SU-DHL-6 (cell line): ENCODE results near the gene S1PR3.

Experiments used
- H2AFZ ChIP-seq: fragments of 200-600 bp; sonication (generic); 2 replicates; pipeline ENCODE4 v1.6.1; 2014; ENCODE audit warnings: low read depth, mild to moderate bottlenecking, moderate library complexity, mixed read lengths, antibody characterized with exemption, low read length; ENCODE audit not compliant: severe bottlenecking
- H3F3A ChIP-seq: fragments of 200-600 bp; shearing (Covaris generic); 2 replicates; pipeline ENCODE4 v1.6.0; 2016; ENCODE audit warnings: antibody characterized with exemption, mild to moderate bottlenecking; ENCODE audit not compliant: insufficient read depth
- H3K27ac ChIP-seq: fragments of 200-600 bp; sonication (generic); 2 replicates; pipeline ENCODE4 v1.5.1; 2016; ENCODE audit warnings: low read depth, mild to moderate bottlenecking, low read length, moderate library complexity, mixed read lengths
- H3K27me3 ChIP-seq: fragments of 200-600 bp; sonication (generic), shearing (Covaris generic); 2 replicates; pipeline ENCODE4 v1.6.0; 2014; ENCODE audit warnings: mild to moderate bottlenecking, low read length
- H3K36me3 ChIP-seq: fragments of 200-600 bp; sonication (generic); 2 replicates; pipeline ENCODE4 v1.6.1; 2014; ENCODE audit warnings: mild to moderate bottlenecking, low read length, mixed read lengths
- H3K4me2 ChIP-seq: fragments of 300-600, 200-600 bp; shearing (Covaris generic), sonication (generic); 2 replicates; pipeline ENCODE4 v1.6.0; 2014; ENCODE audit warnings: low read length, low read depth, mild to moderate bottlenecking; ENCODE audit not compliant: poor library complexity, severe bottlenecking
- H3K4me3 ChIP-seq: fragments of 200-600 bp; sonication (generic); 2 replicates; pipeline ENCODE4 v1.5.1; 2014; ENCODE audit warnings: antibody characterized with exemption, low read length, mild to moderate bottlenecking, mixed read lengths; ENCODE audit not compliant: insufficient read depth, poor library complexity, severe bottlenecking
- H3K79me2 ChIP-seq: fragments of 200-600 bp; sonication (generic); 2 replicates; pipeline ENCODE4 v1.6.1; 2014; ENCODE audit warnings: mild to moderate bottlenecking, low read length, moderate library complexity; ENCODE audit not compliant: insufficient read depth
- H3K9ac ChIP-seq: fragments of 200-600 bp; sonication (generic); 2 replicates; pipeline ENCODE4 v1.7.0; 2014; ENCODE audit warnings: mild to moderate bottlenecking, low read length
- H3K9me2 ChIP-seq: fragments of 200-600 bp; sonication (generic); replicated peaks from 2 replicates; pipeline ENCODE4 v1.6.1; 2014; ENCODE audit warnings: low read length; ENCODE audit not compliant: insufficient read depth
- H3K9me3 ChIP-seq: fragments of 200-600 bp; sonication (generic); 2 replicates; pipeline ENCODE4 v1.6.1; 2014; ENCODE audit warnings: low read length, mixed read lengths; ENCODE audit not compliant: insufficient read depth
- H4K20me1 ChIP-seq: fragments of 200-600 bp; sonication (generic); 2 replicates; pipeline ENCODE4 v1.6.1; 2014; ENCODE audit warnings: low read depth, mild to moderate bottlenecking, antibody characterized with exemption, low read length, moderate library complexity, mixed read lengths
- EZH2phosphoT487 ChIP-seq: fragments of 200-600 bp; sonication (generic), shearing (Covaris generic); conservative IDR thresholded peaks from 2 replicates; pipeline ENCODE4 v1.6.1; 2018; ENCODE audit warnings: mild to moderate bottlenecking, antibody characterized with exemption, low read length, moderate library complexity, mixed read lengths
- TF ChIP-seq, protein P1 (sequence below): fragments of 200-600 bp; sonication (generic); IDR thresholded peaks from one replicate; pipeline ENCODE4 v1.5.1; 2017; ENCODE audit warnings: antibody characterized with exemption, mild to moderate bottlenecking, low read length, moderate library complexity; ENCODE audit not compliant: insufficient read depth, poor library complexity, severe bottlenecking

S1PR3 gene

DNA sequence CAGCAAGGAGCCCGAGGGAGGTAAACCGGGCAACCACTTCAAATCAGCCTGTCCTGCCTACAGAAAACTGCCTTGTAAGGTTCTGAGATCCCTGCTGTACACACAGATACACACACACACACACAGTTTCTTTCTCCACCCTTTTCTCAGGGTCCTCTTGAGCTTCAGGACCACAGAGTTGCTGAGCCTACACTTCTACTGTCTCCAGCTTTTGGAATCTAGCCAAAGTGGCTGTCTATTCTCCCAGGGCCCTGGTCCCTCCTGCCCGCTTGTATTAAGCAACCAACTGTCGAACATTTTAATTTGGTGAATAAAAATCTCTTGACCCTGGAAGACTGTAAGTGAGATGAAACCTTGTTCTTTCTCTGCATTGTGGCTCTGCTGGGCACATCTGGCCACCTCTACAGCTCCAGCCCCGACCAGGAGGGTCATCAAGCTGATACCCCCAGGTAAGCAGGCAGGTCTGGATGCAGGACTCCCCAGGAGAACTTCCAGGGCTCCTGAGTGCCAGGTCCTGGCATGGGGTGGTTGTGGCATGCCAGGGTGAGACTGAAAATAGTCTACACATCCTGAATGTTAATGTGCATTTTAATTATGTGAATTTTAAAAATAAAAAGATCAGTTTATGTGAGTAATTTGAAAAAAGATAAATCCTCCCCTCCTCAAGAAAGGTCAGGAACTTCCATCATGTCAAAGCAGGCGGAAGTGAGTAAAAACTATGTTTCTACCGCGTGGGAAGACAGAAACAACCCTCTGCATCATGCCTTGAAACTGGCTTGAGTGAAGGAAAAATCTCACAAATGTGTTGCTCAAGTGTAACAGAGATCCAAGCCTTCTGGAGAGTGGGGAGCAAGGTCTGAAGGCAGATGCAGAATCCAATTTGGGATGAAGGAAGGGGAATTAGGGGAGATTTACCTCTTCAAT is 15.0 kb upstream of the S1PR3 start:
- H3K9ac ChIP-seq, result no peak overlapping the region

GRCh38 chr9:88976890-88977257 is 14.4 kb upstream of the S1PR3 start:
- H3F3A ChIP-seq, result no peaks in the 10 kb centered on the region
- H3K4me2 ChIP-seq, result no peak overlapping the region
- H3K9ac ChIP-seq, result no peak overlapping the region
- no peaks in the 10 kb centered on the region for H3K27me3 ChIP-seq
- H3K27ac ChIP-seq, result no peak overlapping the region
- H3K79me2 ChIP-seq, result no peaks in the 10 kb centered on the region
- no peaks in the 10 kb centered on the region for H3K36me3 ChIP-seq
- no peaks in the 10 kb centered on the region for H4K20me1 ChIP-seq
- no peak for TF ChIP-seq EZH2phosphoT487
- TF ChIP-seq, protein P1, sequence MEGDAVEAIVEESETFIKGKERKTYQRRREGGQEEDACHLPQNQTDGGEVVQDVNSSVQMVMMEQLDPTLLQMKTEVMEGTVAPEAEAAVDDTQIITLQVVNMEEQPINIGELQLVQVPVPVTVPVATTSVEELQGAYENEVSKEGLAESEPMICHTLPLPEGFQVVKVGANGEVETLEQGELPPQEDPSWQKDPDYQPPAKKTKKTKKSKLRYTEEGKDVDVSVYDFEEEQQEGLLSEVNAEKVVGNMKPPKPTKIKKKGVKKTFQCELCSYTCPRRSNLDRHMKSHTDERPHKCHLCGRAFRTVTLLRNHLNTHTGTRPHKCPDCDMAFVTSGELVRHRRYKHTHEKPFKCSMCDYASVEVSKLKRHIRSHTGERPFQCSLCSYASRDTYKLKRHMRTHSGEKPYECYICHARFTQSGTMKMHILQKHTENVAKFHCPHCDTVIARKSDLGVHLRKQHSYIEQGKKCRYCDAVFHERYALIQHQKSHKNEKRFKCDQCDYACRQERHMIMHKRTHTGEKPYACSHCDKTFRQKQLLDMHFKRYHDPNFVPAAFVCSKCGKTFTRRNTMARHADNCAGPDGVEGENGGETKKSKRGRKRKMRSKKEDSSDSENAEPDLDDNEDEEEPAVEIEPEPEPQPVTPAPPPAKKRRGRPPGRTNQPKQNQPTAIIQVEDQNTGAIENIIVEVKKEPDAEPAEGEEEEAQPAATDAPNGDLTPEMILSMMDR, result no peak
- H3K9me2 ChIP-seq, result no peaks in the 10 kb centered on the region
- H2AFZ ChIP-seq, result no peak overlapping the region
- no peak overlapping the region for H3K4me3 ChIP-seq
- H3K9me3 ChIP-seq, result no peaks in the 10 kb centered on the region

More for the DNA sequence above, 15.0 kb upstream of the S1PR3 start:
- Histone ChIP-seq H3K27ac (no peak overlapping the region), H2AFZ (no peak overlapping the region), H3K27me3 (no peaks in the 10 kb centered on the region), H3F3A (no peaks in the 10 kb centered on the region), H3K36me3 (no peaks in the 10 kb centered on the region), H3K9me3 (no peaks in the 10 kb centered on the region), H3K4me3 (no peak overlapping the region), H4K20me1 (no peaks in the 10 kb centered on the region), H3K79me2 (no peaks in the 10 kb centered on the region), H3K9me2 (no peaks in the 10 kb centered on the region), H3K4me2 (no peak overlapping the region)
- no peak for TF ChIP-seq EZH2phosphoT487
- TF ChIP-seq, protein P1, result no peak

- no peak overlapping the region for H3K9ac ChIP-seq
- H3K79me2 ChIP-seq, result no peaks in the 10 kb centered on the region
- no peak overlapping the region for H2AFZ ChIP-seq
- H3K4me2 ChIP-seq, result no peak overlapping the region
- no peaks in the 10 kb centered on the region for H3K9me3 ChIP-seq
- H3K9me2 ChIP-seq, result no peaks in the 10 kb centered on the region
- no peaks in the 10 kb centered on the region for H3K36me3 ChIP-seq
- H3K27me3 ChIP-seq, result no peaks in the 10 kb centered on the region
- H3K27ac ChIP-seq, result no peak overlapping the region
- no peaks in the 10 kb centered on the region for H4K20me1 ChIP-seq
- no peak overlapping the region for H3K4me3 ChIP-seq
- H3F3A ChIP-seq, result no peaks in the 10 kb centered on the region
- TF ChIP-seq, protein P1, result no peak
- TF ChIP-seq EZH2phosphoT487, result no peak
Measured at GRCh38 chr9:88978034-88978433, 13.2 kb upstream of the S1PR3 start.
